AG09309 (cell line): Measurements from ENCODE around the gene PEX5L.

ENCODE experiments used
- DNase-seq: peaks from one replicate; pipeline ENCODE4 v3.0.0-alpha.2; 2010; ENCODE audit warnings: low read depth
- H3K4me3 ChIP-seq: 2 replicates; pipeline ENCODE4 v1.5.1; 2011; ENCODE audit warnings: mild to moderate bottlenecking, low read depth, low read length, moderate library complexity; ENCODE audit not compliant: control insufficient read depth
- CTCF ChIP-seq: IDR thresholded peaks from 2 replicates; pipeline ENCODE4 v1.5.1; 2011; ENCODE audit warnings: mild to moderate bottlenecking, low read depth, low read length, inconsistent platforms; ENCODE audit not compliant: insufficient read depth, control insufficient read depth; ENCODE audit errors: missing control alignments

The PEX5L gene

GRCh38 chr3:179871782-179872181 lies 165.0 kb downstream of the PEX5L start:
- no peak overlapping the region for H3K4me3 ChIP-seq
- DNase-seq: no peak
- no peak for TF ChIP-seq CTCF

- H3K4me3 ChIP-seq: no peak overlapping the region
- no peak for TF ChIP-seq CTCF
- no peak for DNase-seq
Measured at GRCh38 chr3:179868715-179869114, 168.0 kb downstream of the PEX5L start.

GRCh38 chr3:179867961-179868360 lies 168.8 kb downstream of the PEX5L start:
- no peak for TF ChIP-seq CTCF
- no peak overlapping the region for H3K4me3 ChIP-seq
- DNase-seq: no peak

- H3K4me3 ChIP-seq: no peak overlapping the region
- no peak for DNase-seq
- TF ChIP-seq CTCF: no peak
Measured at GRCh38 chr3:179865861-179866505, 170.8 kb downstream of the PEX5L start.

GRCh38 chr3:179861953-179862352 lies 174.8 kb downstream of the PEX5L start:
- no peak for DNase-seq
- no peak for TF ChIP-seq CTCF
- no peak overlapping the region for H3K4me3 ChIP-seq

- TF ChIP-seq CTCF: no peak
- H3K4me3 ChIP-seq: no peak overlapping the region
- no peak for DNase-seq
Measured at GRCh38 chr3:179861292-179861691, 175.4 kb downstream of the PEX5L start.
